ENCODE data around the gene MAEA.

GRCh38 chr4:1383728-1384591 lies 94.3 kb downstream of the MAEA start:
- no peak for TF ChIP-seq CTCF (IDR thresholded peaks at IDR 0.05)
- no peak for TF ChIP-seq POLR2A (IDR thresholded peaks at IDR 0.05)
